ENCODE data around the gene ALOX15.
"Not testable (repeated sequence)": the region's sequence is repeated elsewhere in the genome, so short reads cannot be mapped to it uniquely, and the experiment has no call there.

ALOX15 gene

DNA sequence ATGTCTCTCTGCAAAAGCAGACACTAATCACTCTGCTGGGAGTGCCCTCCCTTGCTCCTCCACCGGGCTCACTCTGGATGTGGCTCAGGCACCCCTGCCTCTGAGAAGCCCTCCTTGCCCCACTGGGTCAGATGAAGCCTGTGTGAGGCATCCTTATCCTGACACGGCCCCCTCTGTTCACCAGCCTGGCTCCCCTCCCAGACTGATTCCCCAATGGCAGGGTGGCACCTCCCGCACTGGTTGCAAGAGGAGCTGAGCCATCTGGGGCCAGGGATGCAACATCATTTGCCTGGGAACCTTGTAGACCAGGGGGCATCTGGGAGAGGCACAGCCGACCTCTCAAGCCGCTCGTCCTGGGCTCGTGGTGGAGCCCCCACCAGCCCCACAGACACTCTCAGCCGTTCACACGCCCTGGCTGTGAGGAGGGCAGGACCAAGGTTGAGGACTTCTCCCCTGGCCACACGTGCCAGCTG, 50.5 kb downstream of the ALOX15 start:
- DNase-seq: no peak

DNA sequence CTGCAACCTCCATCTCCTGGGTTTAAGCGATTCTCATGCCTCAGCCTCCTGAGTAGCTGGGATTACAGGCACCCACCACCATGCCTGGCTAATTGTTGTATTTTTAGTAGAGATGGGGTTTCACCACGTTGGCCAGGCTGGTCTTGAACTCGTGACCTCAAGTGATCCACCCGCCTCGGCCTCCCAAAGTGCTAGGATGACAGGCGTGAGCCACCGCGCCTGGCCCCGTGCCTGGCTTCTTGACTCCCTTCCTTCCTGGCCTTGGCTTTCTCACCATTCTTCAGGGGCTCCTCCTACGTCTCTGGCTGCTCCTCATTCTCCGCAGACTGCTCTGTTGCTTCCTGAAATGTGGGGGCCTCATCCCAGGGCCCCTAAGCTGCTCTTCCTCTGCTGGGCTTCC, 51.4 kb downstream of the ALOX15 start:
- not testable (repeated sequence) for DNase-seq

DNA sequence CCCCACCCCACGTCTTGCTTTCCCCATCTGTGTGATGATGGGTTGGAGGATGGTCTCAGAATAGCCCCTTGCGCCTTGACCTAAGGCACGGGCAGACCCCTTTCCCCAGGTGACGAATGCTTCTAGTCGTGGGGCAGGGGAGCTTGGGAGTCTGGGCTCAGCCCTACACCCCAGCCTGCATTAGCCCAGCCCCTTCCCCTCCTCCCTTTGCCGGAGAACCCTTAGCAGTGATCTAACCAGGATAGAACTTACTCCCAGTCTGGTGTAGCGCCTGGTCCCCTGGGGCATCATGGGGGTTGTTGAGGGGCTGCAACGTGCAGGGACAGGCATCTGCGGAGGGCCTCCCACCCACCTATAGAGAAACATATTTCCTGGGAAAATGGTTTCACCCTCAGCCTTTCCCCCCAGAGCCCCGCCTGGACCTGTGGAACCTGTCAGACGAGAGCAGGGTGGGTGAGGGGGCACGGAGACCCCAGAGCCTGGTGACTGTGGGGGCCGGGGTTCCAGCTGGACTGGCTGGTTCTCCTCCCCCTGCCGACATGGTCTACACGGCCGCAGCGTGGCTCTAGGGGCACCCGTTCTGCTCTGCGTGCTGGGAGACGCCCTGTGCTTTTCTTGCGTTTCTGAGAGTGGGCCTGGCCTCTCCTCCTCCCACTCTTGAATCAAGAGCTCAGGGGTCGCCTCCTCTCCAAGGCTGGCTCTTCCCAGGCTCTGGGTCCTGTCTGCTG, 52.4 kb downstream of the ALOX15 start:
- DNase-seq: no peak

- DNase-seq: no peak
Measured at GRCh38 chr17:4588391-4588790, 53.1 kb downstream of the ALOX15 start.

DNA sequence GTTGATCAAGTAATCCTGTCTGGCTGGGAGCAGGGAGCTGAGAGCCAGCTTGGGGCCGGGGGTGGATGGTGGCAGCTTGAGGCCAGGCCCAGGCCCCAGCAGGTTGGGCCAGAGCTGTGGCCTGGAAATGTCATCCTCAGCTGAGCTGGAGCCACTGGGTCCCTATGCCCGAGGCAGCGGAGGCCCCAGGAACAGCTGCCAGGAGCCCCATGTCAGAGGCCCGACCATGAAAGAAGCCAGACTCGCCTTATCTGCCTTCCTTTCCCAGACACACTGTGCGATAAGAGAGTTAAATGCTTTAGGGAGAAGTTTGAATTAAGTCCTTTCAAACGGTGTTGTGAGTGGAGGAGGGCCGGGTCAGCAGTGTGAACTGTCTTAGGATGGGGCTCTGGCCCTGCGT, 53.7 kb downstream of the ALOX15 start:
- DNase-seq: no peak

GRCh38 chr17:4587195-4587594, 54.3 kb downstream of the ALOX15 start:
- no peak for DNase-seq

DNA sequence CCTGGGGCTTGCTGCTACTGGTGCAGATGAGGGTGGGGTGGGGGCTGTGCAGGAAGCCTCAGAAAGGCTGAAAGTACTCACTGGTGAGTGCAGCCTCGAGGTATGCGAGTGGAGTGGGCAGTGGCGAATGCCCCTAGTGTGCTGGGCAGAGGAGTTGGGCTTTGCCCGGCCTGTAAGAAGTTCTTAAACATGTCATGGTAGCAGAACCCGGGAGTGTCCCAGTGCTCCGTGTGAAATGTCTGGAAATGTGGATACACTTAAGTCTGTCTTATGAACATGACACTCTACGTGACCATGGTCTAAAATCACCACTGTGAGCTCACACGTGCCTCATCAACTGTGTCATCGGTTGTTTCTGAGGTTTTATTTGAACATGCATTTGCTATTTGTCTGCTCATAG, 55.4 kb downstream of the ALOX15 start:
- no peak for DNase-seq

- no peak for DNase-seq
Measured at GRCh38 chr17:4585638-4585994, 55.9 kb downstream of the ALOX15 start.

DNA sequence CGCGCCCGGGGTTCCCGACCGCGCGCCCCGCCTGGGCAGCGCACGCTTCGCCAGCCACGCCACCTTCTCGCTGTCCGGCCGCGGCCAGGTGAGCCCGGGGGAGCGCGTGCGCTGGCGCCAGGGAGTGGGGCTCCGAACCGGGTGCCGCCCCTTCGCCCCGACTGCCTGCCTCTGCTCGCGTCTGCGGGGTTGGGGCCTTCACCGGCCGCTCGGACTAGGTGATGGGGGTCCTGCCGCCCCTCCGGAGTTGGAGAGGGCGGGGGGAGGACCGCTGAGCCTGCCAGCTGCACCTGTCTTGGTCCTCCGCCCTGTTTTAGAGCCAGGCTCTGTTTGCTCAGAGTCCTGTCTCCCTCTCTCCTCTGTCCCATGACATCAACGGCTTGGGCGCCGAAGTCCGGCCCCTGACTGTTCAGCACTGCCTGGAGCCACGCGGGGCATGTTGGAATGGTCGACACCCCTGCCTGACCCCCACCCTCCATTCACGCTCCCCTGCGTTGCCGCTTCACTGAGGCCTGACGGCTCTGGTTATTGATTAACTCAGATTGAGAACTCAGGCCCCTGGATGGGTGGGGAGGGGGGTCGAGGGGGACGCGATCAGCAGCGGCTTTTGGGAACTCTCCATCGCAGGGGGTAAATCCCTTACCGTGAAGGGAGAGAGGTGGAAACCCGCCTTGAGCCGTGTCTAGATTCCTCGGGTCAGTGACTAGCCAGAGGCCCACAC, 56.4 kb downstream of the ALOX15 start:
- no peak for DNase-seq

GRCh38 chr17:4584101-4584916, 57.2 kb downstream of the ALOX15 start, which contains the start of gene SMTNL2:
Gene SMTNL2, plus strand, starts transcription at chr17:4584529. Its CDS starts 77 bp downstream, at chr17:4584606.
- no peak for DNase-seq

- DNase-seq: no peak
Measured at GRCh38 chr17:4583782-4584100, 57.7 kb downstream of the ALOX15 start.

DNA sequence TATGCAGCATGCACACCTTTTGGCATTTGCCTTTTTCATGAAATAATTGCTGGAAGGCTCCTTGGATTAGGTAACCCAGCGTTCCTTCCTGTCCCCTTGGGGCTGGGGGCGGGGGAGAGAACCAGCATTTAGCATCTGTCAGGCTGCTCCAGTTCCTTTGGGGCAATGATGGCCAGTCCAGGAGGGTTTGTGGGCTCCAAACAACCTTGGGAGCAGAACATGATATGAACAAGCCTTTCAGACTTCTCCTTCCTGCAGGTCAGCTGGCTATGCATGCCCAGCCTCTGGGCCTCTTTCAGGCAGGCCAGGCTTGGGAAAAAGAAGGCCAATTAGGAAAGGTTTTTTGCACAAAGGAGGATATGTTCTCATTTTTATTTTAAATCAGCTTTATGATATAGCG, 58.3 kb downstream of the ALOX15 start:
- DNase-seq: no peak

- no peak for DNase-seq
Measured at GRCh38 chr17:4582691-4583090, 58.8 kb downstream of the ALOX15 start.

GRCh38 chr17:4582101-4582501, 59.4 kb downstream of the ALOX15 start:
- DNase-seq: no peak
